ENCODE measurements around the gene TRIO.
A peak's percentile ranks its signal among the peaks of the same experiment; 100 is the strongest.

The TRIO gene

DNA sequence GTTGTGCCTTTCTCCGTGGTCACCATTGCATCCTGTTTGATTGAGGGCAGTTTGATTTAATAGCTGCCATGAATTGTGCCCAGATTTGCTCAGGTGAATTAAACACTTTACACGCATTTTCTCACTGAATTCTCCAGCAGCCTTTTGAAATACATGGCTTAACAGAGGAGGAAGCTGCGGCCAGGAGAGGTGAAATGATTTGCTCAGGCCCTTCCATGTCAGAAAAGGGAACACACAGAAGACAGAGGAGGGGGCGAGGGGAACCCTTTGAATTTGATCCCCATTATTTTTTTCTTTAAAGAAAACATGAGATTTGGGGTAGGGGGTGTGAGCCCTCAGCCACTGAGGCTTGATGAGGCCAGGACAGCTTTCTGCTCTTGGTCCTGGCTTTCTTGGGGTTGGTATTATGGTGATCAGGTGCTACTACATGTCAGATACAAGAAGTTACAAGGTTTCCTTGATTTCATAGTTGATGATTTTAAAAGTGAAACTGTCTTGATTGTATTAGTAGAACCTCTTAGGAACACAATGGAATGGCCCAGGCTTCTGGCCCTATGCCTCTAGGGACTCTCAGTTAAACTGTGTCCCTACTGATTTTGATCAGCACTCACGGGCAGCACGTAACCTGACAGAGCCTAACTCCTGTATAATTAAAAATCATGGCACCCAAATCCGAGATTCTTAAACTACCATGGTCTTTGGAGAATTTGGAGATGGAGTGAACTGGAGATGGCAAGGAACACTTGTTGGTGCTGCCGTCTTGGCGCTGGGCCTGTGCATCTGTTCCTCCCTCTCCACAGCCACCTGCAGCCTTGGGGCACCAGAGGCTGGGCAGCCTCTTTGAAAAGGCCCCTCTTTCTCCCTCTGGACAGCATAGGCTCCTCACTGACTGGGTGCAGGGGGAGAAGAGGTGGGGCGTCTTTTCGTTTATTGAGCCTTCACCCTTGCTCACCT is 107.9 kb downstream of the TRIO start:
- no peak for ATAC-seq

DNA sequence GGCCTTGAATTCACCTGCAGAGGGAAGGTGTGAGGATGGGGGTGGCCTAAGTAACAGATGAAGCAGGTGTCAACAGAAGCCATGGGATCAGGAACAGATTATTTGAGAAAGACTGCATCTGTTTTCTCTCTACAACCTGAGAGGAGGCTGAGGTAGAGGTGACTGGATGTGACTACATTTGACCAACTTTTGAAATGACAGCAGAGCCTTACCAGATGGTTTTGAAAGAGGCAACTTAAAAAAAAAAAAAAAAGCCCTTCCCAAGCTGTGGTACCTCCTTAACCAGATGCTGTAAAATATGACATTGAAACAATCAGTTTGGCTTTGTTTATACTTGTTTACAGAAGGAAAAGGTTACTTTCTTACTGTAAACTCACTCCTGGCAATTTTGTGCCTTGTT is 108.6 kb downstream of the TRIO start:
- ATAC-seq, result no peak

DNA sequence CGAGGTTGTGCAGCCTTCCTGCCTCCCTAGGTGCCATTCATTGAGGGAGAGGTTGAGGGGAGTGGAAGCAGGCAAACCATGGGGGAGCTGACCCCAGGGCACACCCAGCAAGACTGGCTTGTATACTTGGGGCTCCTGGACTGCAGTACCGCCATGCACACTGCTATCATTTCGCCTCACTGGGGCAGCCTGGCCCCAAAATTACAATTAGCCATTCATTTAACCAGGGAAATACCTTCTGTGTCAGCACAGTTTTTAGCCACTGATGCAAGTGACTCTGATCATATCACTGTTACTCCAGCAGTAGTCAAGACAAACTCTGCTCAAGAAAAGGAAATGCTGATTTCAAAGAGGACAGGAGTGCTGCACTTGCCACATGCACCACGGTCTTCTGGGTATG is 109.7 kb downstream of the TRIO start:
- no peak for ATAC-seq

DNA sequence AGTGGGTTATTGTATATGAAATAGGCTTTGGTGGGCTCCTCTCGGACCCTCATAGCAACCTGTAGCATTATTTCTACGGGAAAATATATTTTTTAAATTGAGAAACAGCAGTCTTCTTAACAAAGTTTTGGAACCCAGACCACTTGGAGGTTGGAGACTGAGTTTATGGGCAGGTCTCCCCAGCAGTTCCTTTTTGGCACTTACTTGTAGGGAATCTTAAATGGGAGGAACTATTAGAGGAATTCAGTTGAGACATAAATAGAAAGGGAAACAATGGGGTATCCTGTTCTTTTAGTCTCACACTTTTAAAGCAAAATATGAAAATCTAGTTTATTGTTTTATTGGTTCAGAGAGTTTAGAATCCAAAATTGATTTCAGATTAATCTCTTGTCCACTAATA is 111.5 kb downstream of the TRIO start:
- ATAC-seq, result no peak

DNA sequence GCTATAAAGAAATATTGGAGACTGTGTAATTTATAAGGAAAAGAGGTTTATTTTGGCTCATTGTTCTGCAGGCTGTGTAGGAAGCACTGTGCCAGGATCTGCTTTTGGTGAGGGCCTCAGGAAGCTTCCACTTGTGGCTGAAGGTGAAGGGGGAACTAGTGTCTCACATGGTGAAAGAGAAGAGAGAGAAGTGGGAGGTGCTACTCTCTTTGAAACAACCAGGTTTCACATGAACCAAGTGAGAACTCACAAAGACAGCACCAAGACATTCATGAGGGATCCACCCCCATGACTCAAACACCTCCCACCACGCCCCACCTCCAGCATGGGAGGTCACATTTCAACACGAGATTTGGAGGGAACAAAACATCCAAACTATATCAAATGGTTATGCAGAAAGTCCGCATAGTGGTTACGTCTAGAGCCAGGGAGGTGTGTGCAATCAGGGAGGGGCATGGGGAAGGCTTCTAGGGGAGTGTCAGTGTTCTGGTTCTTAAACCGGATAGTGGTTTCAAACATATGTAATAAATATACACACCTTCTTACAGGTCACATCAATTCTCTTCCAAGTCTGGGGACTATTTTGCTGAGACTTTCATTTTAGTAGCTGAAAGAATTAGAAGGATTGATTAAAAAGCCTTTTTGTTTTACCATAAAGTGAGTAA is 113.0 kb downstream of the TRIO start:
- ATAC-seq, result no peak

DNA sequence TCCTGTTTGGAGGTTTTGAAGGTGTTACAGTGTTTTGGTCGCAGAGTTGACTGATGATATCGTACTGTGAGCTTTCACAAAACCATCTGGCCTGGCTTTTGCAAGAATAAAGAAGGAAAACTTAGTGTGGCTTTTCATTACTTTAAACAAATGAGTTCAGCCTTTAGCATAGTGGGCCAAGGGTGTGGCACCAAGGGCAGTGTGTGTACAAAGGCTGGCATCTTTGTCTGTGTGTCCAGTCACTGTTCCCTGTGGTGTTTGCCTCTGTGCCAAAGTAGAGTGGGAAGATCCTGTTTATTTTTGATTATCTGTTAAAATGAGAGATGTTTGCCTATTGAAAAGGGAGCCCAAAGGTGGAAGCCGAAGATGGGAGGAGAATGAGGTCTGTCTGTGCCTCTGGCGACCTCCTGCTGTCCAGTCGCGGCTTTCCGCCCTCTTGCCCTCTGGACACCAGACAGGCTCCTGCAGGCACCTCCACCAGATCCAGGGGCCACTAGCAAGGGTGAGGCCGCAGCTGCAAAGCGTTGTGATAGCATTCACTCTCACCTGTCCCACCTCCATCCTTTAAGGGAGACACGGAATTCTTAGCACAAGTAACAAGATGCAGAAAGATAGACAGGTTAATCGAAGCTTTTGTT is 113.7 kb downstream of the TRIO start:
- no peak for ATAC-seq

DNA sequence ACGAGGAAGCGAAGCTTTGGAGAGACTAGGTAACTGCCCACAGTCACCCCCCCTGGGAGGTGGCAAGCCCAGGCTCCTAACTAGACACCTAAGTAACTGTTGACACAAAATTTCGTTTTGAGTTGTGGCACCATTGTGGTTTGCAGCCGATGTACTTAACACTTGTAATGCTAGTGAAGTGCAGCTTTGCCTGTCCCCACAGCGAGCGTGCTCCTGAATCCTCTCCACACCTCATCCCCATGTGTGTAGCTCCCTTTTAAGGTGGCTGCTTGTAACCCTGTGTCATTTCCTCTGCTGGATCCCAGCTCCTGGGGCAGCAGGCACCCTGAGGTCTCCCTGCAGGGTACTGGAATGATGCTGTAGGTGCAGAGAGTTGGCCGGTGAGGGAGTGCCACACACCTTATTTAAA is 114.9 kb downstream of the TRIO start:
- ATAC-seq, result no peak

DNA sequence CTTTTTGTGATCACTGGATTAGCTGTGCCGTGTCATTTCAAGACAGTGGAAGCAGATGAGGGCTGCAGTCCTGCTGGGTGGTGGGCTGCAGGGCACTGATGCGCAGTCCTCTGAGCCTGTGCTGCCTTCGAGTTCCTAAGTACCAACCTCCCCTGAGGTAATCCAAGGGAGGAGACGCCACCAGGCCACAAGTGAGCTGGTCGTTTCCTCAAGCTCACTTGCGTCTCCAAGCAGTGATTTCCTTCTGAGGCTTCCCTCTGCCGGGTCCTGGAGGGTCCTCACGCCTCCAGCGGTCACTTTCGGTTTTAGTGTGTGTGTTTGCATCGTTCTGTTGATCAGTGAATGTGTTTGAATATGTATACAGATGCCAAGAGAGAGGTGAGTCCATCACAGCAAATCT is 115.7 kb downstream of the TRIO start:
- no peak for ATAC-seq

DNA sequence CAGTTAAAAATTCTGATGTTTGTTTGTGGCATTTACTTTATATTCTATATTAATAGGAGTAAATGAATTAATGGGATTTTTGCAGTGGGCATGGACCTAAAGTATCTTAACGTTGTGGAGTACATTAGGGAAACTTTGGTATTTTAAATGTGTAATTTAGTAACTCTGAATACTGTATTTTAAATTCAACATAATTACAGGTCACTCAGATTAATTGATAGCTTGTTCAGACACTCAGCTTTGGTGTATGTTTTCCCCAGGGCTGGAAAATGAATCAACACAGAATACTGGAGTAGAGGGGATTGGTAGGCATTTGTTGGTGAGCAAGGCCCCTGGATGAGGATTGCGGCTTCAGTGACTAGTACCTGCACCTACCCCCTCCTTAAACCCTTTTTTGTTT is 117.5 kb downstream of the TRIO start:
- ATAC-seq, result no peak

DNA sequence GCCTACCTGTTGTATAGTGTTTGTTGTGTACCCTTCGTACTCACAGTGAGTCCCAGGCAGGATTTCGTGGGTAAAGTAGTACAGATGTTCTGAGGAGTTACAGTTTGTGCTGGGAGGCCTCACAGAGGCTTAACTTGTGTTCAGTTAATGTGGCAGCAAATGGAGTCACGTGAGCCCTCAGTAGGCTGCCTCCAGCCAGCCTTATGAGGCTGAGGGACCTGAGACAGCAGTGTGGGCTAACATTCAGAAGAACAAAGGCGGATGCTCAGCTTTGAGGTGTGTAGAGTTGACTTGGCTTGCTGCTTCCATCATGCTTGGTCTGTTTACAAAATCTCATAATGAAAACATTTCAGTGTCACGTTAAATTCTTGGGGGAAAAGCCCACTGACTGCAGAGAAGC is 118.1 kb downstream of the TRIO start:
- ATAC-seq, result no peak

DNA sequence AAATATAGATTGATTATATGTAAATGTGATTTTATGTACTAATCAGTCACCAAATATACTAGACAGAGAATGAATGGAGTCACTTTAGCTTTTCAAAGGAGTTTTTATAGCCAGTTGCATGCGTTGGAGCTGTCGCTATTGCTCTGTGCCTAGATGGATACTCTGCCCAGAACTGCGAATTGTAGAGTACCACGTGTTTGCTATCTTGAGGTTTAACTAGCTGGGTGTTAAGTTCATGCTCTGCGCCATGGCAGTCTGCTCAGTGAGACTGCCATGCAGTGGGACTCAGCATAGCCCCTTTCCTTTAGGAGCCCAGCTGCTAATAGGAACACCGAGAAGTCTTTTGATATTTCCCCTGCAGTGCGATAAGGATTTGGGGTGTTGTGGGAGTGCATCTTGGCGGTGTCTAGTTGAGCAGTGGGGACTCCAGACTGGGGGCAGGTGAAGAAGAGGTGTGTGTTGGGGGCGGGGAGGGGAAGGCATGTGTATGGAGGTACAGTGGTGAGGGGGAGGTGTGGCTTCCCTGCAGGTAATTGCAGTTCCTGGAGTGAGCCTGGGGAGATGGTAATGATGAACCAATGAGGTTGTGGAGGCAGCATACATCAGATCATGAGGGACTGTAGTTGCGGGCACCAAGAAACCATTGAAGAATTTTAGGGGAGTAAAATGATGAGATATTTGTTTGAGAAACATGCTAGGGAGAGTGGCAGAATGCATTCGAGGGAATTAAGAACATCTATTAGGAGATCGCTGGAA is 118.9 kb downstream of the TRIO start:
- no peak for ATAC-seq

DNA sequence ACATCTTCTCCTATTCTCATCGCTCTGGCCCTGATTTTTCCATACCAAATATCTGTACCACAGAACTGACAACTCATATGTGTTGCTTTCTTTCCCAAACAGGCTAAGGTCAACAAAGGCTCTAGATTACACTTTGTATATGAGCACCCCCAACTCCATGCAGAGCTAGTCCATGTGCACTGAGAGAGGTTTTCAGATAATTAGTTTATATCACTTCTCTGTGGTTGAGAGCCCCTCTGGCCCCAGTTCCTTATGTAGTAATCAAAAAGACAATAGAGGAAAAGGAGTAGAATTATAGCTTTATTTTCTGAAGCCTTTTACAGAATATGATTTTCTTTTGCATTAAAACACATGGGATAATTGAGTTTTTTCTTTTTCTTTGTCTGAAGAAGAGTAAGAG is 120.0 kb downstream of the TRIO start:
- ATAC-seq, result no peak

DNA sequence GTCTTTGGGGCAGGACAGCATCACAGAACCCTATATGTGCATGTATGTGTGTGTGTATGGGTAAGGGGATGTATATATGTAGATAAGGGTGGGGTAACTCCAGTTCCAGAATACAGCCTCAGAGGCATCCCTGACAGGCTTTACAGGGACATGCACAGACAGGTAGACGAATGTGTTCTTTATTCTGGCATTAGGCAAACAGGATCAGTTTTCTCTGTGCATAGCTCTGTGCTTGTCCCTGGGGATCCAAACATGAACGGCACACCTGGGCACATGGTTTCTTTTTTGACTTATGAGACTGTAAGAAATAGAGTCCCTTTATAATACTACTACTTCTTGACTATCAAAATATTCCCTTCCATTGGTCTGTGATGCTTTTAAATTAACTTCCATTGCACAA is 120.6 kb downstream of the TRIO start:
- no peak for ATAC-seq

DNA sequence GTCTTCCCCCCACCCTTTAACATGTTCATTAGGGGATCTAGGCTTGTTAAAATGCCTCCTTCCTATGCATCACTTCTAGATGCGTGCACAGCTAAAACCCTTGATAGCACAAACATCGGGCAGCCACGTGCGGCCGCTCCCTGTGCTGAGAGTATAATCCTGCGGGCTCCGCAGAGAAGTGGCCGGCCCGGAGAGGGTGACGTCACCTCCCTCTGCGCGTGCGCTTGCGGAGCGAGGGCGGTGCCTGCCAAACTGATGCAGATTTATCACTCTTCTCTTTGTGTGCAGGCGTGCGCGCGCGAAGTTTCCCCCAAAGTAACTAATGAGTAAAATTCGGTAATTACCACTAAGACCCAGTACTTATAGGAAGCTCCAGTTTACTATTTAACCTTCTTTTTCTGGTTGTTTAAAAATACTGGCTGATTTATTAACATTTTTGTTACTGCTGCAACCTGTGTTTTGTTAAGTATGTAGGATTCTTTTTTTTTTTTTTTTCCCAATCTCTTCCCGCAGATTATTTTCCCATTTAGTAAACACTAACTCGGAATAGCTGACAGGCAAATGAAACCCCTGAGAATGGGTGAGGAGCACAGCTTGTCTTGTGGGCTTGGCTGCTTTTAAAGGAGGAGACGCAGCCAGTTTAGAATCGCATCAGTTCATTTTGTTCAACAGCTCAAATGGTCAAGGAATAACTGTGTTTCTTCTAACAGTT is 121.6 kb downstream of the TRIO start:
- peak; percentile 88 to 93 for ATAC-seq

DNA sequence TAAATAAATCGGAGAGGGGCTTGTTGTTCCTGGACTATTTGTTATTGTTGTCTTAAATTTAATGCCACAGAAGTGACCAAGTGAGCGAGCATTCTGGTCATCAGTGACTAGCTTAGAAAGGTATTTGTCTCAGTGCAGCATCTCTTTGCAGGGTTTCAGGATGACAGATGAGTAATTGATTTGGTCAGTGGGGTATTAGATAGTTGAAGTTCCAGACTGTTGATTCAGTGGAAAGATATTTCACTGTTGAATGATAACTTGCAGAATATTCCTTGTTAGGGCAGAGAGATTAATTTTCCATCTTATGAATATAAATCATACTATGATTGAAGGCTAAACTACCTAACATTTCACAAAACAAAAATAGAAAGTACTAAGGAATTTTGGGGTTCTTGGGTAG is 122.4 kb downstream of the TRIO start:
- ATAC-seq, result no peak

DNA sequence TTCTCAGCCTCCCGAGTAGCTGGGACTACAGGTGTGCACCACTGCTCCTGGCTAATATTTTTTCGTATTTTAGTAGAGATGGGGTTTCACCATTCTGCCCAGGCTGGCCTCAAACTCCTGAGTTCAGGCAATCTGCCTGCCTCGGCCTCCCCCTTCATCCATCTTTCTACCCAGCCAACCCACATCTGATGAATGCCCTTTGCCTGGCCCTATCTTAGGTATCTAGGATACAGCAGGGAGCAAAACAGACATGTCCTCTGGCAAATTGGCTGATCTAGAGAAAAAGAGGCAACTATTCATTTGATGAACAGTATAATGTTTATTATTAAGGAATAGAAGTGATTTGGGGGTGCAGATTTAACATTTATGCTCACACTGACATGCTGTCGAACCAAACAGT is 123.0 kb downstream of the TRIO start:
- no peak for ATAC-seq

DNA sequence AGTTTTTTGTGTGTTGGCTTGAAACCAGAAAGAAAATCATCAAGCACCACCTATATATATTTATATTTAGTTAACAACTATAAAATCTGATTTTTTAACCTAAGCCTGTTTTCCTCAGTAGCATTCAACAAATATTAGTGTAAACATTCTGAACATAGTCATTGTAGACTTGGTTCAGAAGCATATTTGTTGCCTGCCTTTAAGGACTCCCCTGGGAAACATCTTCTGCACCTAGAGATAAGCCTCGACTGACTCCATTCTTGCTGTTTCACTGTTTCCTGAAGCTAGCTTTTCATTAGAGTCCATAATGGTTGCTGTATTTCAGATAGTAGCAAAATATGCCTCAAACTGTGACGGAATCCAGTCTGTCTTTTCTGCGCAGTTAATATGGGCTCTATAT is 123.5 kb downstream of the TRIO start:
- no peak for ATAC-seq

DNA sequence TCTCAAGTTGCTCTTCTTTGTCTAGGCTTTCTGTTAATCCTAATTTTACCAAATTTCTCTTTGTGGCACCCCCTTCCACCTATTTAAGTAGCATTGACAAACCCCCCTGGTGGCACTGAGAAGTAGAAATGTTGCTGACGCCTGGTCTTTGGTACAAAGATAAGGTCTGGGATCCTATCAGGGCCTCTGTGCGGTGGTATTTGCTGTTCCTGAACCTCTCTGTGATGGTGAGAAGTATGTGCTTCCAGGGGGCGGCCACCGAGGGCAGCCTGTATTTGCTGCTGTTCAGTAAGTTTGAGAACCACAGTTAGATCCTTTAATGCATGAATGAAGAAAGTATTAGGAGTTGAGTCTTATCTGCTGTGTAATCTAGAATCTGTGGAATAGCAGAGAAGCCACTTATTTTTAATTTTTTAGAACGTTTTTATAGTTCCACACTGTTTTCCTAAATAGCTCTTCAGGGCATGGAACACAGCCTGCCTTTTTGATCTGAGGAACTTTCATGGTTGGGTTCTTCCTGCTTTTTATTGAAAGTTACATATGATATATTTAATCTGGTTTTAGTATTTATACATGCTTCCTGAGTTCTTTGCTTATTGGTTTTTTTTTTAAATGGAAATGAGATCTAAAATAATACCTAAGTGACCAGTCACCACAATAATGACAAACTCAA is 124.2 kb downstream of the TRIO start:
- ATAC-seq, result no peak

DNA sequence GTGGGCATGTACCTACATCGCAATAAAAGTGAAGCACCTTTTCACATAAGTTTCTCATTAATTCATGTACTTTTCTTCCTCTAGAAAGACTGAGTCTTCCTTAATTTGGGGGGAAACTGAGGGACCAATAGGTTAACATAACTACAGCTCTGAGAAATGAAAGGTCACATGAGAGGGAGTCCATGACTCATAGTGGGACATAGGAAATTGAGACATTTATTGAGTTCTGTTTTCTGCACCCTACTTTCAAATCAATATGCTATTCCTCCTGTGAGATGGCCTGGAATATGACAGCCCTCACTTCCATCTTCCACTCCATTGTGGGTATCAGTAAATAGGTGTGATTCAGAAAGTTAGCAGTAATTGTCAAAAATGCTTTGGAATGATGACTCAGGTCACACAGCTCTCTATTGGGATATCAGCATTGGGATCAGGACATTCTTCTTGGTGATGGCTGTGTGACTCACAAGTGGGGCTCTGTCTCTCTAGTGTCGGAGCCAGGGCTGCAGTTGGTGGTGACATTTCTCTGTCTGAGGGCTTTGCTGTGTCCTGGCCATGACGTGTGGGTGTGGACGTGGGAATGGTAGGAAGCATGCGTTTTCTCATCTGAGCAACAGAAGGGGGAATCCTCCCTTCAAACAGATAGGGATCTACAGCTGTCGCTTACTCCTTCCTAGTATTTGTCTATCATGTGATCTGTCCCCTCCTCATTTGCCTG is 125.0 kb downstream of the TRIO start:
- no peak for ATAC-seq

DNA sequence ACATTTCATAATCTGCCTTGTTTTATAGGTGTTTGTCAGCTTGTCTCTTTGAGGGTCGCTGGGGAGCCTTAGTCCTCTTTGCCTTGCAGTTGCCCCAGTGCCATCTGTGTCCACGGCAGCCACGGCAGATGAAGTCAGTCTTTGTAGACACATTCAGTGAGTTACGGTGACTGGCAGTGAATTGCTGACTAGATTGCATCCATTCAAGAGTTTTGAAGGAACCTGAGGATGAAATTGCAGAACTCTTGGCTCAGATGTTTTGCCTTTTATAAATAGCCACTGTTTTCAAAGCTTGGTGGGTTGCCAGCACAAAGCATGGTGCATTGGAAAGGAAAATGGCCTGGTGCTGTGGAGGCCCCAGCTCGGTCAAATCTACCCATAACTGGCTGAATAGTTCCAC is 125.6 kb downstream of the TRIO start:
- ATAC-seq, result no peak

DNA sequence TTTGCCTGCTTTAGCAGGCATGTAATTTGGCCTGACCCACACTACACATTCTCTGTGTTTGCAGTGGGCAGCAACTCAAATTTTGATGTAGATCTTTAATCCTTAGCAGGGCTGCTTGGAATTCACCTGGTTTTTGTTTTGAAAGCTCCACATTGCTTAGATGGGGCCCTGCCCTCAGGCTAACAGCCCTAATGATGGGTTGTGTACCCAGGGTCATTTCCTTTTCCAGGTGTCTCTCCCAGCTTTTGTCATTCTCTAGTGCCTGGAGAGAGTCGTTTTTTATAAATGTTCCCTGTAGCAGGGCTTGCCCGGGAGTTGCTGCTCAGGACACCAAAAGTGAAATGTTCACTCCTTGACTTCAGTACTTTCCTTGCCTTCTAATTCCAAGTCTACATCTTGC is 126.3 kb downstream of the TRIO start:
- no peak for ATAC-seq

All from activated CD4-positive, CD25-positive, alpha-beta regulatory T cell treated with anti-CD3 and anti-CD28 coated beads, Interleukin-2, amount 50 U/mL, for 24 hours (primary cell).